Diencephalon (tissue), 1 donor: ENCODE results near the gene GFPT1. TPM values are rescaled to one million over a fixed set of nuclear protein-coding genes. Genes with fewer than 3 reads are reported as not detected.

ENCODE experiments used
- small RNA-seq: library from RNA; depleted of rRNA; stranded (forward); fragments of <200 nt; gene quantifications from one replicate; pipeline ENCODE3, GENCODE V24; 2014
- total RNA-seq: library from RNA; depleted of rRNA; stranded (reverse); fragments of >200 nt; gene quantifications from one replicate; pipeline ENCODE4 v1.2.3, GENCODE V29; 2014

The GFPT1 gene
- total RNA-seq: 104 TPM

GRCh38 chr2:69386789-69387734 lies at the start of gene GFPT1:
TSS of gene GFPT1 (minus strand) at chr2:69387227. CDS start at chr2:69387071, 156 bp downstream.

Small RNA genes lying within 50 kb of the gene (small RNA-seq; reads per million reads assigned to genes)
- not detected for gene RF00019

Other genes starting within 250 kb of the GFPT1 start
- gene NFU1, start 50.2 kb upstream of the GFPT1 start, total RNA-seq: 60.9 TPM